GM11168 (cell line): ENCODE measurements around the gene DISP3.

Experiments
- in situ Hi-C: fragments of 300-500 bp; cut with MboI; formaldehyde crosslinking; loops from one replicate; pipeline ENCODE4 v1.12.0; 2022; ENCODE audit warnings: low sequenced_read_pairs; ENCODE audit not compliant: unreplicated experiment

Gene DISP3

DNA sequence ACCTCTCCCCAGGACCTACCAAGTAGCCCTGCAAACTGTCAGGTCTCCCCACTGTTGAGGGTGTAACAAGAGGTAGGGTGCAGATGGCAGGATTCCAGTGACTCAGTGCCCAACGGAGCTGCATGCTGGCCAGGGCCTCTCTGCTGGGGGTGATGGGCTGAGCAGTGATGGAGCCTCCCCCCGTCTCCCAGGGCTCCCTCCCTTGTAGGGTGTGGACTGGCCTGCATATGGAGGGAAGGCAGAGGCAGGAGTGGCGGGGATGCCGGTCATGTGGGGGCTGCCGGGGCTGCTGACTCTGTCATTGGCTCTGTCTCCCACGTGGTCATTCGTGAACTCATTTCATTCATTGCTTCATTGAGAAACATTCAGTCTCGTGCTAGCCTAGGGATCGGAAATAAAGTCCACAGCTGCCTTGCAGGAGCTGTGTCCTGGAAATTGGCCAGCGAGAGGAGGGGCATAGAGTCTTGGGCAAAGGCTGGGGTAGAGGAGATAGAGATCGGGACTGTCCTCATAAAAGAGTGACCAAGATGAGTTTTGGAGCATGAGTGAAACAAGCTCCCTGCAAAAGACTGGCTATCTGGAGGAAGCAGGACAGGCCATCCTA is 22.9 kb upstream of the DISP3 start:
- in situ Hi-C loops: no loop called here

GRCh38 chr1:11456965-11457364 is 22.0 kb upstream of the DISP3 start:
- in situ Hi-C loops: no loop called here

DNA sequence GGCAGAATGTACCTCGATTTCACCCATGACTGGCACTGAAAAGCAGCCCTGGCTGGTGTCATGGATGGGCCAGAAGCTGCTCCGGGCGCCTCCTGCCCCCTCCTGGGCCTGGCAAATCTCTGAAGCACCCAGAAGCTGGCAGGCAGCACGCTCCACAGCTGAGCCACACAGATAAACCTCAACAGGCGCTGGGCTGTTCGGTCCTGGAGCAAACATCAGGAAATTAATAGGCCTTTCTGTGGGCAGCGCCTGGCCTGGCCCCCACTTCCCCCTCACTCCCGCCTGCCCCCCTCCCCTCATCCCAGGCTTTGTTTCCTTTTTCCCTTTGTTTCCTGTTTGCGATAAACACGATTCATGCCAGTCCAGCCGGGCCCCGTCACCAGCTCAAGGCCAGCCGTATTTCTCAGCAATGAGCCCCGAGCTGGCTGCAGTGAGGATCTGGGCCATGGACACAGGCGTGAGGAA is 20.1 kb upstream of the DISP3 start:
- in situ Hi-C loops: no loop called here

DNA sequence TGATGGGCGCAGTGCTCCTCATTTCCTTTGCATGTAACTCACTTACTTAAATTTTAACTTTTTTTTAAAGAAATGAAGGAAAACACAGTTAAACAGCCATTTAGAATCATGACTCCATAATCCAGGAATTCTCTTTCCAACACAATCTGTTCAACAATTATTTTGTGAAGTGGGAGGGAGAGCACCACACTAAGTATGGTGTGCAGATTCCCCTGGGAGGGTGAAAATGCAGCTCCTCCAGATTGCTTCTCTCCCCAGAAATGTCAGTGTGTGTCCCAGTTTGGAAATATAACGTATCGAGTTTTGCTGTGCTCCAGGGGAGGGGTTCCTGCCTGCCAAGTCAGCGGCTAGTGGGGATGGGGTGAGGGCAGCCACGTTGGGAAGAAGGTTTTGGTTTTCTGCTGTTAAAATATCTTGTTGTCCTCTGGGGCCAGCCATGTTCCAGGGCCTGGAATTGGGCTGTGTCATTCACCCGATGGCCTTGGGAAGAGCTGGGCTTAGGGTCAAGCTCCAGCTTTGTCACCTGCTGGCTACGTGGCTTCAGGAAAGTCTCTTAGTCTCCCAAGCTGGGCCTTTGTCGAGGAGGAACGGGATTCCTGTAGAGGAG is 17.3 kb upstream of the DISP3 start:
- in situ Hi-C loops: no loop called here

DNA sequence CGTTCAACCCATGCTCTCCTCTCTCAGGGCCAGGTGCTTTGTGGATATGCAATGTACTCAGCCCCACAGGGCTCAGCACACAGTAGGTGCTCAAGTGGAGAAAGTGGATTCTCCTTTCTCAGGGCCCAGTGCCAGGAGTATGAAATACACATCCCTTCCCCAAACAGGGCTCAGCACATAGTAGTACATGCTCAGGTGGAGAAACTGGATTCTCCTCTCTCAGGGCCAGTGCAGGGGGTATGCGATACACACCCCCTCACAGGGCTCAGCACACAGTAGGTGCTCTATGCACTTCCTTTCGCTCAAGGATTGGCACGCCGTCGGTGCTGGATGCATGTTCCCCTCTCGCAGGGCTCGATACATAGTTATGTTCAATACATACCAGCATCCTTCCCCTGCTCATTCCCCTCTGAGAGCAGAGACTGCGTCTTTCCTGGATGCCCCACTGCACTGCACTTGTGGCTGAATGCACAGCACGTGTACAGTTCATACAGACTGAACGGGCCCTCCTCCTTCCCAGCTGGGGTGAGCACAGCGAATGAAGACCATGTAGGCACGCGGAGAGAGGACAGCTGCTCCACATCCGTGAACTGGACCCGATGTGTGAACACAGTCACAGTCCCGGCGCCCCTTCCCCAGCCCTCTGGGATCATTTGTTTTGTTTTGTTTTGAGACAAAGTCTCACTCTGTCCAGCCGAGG is 16.6 kb upstream of the DISP3 start:
- in situ Hi-C loops: no loop called here

- in situ Hi-C loops: no loop called here
These were observed 15.8 kb upstream of the DISP3 start for GRCh38 chr1:11463177-11463576.

GRCh38 chr1:11465307-11465706 is 13.6 kb upstream of the DISP3 start:
- in situ Hi-C loops: no loop called here

- in situ Hi-C loops: no loop called here
These were observed 12.5 kb upstream of the DISP3 start for GRCh38 chr1:11466416-11466815.

- in situ Hi-C loops: no loop called here
These were observed 10.1 kb upstream of the DISP3 start for GRCh38 chr1:11468878-11469277.

DNA sequence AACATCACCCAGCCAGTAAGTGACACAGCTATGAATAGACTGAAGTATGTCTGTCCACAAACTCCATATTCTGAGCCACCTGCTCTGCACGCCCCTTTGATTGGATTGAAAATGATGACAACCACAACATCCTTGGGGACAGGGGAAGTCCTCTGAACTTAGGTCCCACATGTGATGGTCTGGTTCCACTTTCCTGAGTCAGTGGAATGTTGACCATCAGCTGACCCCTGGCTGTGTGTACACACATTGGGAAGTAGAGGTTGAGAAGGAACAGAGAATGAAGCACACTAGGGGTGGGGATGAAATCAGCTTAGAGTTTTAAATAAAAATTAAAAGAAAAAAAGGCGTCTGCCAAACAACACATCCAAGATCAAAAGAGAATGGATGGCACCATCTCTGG is 8.0 kb upstream of the DISP3 start:
- in situ Hi-C loops: no loop called here

- in situ Hi-C loops: no loop called here
These were observed 7.5 kb upstream of the DISP3 start for GRCh38 chr1:11471473-11471872.

DNA sequence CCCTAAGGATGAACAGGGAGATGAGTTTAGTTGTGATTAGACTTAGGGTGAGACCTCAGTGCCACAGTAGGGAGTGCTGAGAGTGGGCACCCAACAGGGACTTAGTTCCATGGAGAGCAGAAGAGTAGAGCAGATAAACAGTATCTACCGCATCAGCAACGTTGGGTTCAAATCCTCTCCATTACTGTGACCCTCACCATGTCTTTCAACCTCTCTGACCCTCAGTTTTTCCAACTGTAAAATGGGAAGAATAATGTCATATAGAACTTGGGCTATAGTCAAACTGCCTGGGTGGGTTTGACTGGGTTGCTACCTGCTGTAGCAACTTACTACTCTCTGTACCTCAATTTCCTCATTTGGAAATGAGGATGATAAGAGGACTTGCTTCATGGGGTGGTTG is 6.7 kb upstream of the DISP3 start:
- in situ Hi-C loops: no loop called here

GRCh38 chr1:11472741-11473140 is 6.2 kb upstream of the DISP3 start:
- in situ Hi-C loops: no loop called here

DNA sequence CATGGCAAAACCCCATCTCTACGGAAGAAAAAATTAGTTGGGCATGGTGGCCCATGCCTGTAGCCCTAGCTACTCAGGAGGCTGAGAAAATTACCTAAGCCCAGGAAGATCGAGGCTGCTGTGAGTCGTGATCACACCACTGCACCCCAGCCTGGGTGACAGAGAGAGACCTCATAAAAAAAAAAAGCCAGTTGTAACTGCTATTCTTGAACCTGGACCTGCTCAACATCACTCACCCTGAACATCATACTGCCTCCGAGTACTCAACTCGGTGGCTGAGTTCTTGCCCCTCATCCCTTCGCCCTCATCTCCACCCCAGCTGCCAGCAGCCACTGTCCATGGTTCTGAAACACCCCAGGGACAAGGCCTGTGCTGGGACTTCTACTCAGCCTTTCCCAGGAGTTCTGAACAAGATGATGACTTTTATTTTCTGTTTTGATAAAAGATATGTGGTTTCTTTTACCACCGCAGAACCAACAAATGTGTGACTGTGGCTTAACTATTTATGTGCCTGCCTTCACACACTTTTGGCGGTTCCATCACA is 5.4 kb upstream of the DISP3 start:
- in situ Hi-C loops: no loop called here

DNA sequence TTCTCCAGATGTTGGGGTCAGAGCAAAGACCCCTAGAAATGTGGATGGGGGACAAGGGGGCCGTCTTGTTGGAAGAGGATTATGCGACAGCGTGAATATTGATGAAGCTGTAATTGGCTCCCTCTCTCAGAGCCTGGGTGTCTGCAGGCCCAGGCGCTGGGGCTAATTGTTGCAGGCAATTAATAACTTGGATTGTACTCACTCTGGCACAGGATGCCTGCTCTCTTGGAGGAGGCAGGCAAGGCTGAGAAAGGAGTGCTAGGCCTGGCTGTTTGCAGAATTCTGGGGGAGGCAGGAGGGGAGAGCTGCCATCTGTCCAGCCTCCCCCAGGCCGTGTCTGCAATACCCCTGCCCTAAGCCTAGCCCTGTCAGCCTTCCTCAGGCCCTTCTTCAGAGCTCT is 4.1 kb upstream of the DISP3 start:
- in situ Hi-C loops: no loop called here

GRCh38 chr1:11475748-11476147 is 3.2 kb upstream of the DISP3 start:
- in situ Hi-C loops: no loop called here

DNA sequence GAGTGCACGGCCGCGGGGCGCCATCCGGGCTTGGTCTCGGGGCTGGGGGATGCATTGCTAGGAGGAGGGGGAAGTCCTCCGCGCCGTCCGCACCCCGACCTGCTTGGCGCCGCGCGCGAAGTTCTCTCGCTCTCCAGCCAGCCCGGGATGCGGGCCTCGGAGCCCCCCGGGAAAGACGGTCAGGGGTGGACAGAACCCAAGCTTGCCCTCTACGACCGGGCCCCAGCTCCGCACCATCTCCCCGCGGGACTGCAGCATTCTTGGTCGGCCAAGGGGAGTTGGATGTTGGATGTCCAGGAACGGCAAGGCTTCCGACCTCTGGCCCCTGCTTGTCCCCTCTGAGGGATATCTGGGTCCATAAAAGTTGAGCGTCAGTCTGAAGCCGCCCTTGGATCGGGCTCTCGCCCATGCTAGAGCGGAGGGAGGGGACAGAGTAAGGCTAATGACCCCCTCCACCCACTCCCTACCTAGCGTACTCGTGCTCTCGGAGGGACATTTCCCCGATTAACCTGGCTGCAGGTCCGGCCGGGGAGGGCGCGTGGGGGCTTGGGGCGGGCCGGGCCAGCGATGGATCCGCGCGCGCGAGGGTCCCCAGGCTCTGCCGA is 522 bp downstream of the DISP3 start:
- in situ Hi-C loops: no loop called here

- in situ Hi-C loops: no loop called here
These were observed 2.1 kb downstream of the DISP3 start for GRCh38 chr1:11481019-11481418.

DNA sequence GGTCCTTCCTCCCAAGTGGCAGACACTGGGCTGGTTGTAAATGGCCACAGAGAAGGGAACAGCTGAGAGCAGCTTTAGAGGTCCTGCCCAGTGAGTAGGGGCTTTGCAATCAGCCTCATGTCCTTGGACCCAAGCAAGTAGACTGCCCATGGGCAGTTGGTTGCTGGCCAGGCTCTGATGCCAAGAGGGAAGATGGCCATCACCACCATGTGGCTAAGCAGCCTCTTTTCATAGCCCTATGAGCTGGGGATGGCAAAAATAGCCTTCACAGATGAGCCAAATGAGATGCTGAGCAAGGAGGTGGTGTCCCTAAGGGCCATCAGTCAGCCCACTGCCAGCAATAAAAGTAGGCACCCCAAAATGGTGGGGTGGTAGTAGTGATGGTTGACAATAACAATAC is 3.2 kb downstream of the DISP3 start:
- in situ Hi-C loops: no loop called here

GRCh38 chr1:11482701-11483479 is 3.9 kb downstream of the DISP3 start:
- in situ Hi-C loops: no loop called here
